ENCODE results near the gene PADI4. TPM values are rescaled to one million over a fixed set of nuclear protein-coding genes. Genes with fewer than 3 reads are reported as not detected.

The PADI4 gene
- polyA plus RNA-seq, 6 donors from 2014 or later, result 1.0 to 4.7 (median 1.9) TPM

DNA sequence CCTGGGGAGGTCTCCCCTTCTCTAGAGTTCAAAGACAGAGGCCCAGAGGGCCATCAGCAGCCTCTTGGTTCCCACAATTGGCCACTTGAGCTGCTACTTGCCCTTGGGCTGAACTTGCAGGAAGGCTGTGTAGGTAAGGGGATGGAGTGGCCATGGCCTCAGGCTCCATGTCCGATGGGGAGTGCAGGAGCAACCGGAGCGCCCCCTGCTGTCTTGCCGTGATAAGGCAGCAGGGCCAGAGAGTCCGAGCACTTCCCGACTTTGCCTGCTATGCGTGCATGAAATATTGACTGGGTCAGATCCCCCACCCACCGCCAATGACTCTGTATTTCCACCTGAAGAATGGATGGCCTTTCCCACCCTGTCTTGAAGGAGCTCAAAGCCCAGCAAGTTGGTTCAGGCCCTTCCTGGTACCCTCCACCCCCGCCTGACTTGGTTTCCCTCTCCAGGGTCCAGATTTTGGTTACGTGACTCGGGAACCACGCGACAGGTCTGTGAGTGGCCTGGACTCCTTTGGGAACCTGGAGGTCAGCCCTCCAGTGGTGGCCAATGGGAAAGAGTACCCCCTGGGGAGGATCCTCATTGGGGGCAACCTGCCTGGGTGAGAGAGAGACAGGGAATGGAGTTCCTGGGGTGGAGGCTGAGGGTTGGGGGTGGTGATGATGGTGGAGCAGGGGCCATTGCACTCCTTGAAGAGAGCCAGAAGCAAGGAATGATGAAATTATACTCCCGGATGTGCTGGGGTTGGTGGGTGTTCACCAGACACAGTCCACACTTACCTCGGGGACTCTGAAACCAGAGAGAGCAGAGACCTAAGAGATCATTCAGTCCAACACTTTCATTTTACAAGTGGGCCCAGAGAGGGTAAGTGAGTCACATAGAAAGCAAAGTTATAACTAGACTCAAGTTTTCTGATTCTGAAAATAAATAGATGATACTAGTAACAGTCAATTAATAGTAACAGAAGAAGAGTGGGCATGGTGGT is 33.5 kb upstream of the PADI4 start:
- no peaks in the 10 kb centered on the region for H3K36me3 Mint-ChIP-seq
- H3K4me3 Mint-ChIP-seq, result no peak overlapping the region
- peaks cover 9 to 24% (median 16%) of the 10 kb centered on the region in 3 donors for H3K27me3 Mint-ChIP-seq
- H3K27ac Mint-ChIP-seq, result no peak overlapping the region
- ATAC-seq (ENCODE audit: low read depth in 2 of 2) (no peak), DNase-seq (no peak)
- no peaks in the 10 kb centered on the region for H3K4me1 Mint-ChIP-seq
- H3K9me3 Mint-ChIP-seq, result no peaks in the 10 kb centered on the region

DNA sequence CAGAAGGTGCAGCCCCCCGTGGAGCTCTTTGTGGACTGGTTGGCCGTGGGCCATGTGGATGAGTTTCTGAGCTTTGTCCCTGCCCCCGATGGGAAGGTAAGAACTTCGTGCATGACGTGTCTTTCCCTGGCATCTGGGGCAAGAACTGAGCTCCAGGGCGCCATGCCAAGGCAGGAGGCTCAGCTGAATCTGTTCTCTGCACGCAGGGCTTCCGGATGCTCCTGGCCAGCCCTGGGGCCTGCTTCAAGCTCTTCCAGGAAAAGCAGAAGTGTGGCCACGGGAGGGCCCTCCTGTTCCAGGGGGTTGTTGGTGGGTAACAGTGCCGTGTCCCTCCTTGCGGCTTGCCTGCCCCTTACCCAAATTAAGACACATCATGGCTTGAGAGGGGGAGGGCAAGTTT is 31.4 kb upstream of the PADI4 start:
- no peak overlapping the region for H3K4me3 Mint-ChIP-seq
- H3K4me1 Mint-ChIP-seq, result no peaks in the 10 kb centered on the region
- H3K36me3 Mint-ChIP-seq, result no peaks in the 10 kb centered on the region
- ATAC-seq (ENCODE audit: low read depth in 2 of 2), result no peak
- peaks cover 9 to 23% (median 17%) of the 10 kb centered on the region in 3 donors for H3K27me3 Mint-ChIP-seq
- DNase-seq, result no peak
- no peak overlapping the region for H3K27ac Mint-ChIP-seq
- H3K9me3 Mint-ChIP-seq, result no peaks in the 10 kb centered on the region

DNA sequence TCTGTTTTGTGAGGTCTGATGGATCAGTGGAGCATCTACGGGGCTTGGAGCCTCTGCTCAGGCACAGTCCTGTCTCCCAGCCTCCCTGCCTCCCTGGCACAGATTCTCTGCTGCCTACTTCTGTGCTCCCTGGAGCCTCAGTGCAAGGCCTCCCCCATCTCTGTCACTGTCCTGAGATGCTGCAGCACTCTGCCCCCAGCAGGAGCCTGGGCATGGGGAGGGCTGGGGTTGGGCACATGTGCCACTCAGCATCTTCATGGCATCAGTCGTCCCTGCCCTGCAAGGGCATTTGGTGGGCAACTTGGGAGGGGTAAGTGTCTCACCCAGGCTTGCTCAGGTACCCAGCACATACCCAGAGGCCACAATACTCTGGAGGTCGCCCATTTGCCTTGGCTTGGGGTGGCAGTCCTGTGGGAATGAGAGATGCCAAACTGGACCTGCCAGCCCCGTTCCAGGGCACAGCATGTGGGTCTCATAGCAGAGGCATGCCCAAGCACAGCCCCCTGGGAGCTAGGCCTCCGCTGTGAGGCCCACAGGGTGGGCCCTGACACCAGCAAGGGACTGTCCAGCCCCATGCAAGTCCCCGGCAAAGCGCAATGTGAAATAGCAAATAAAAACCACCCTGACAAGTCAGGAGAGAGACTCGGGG is 30.4 kb upstream of the PADI4 start:
- peaks cover 8 to 10% (median 9%) of the 10 kb centered on the region in 3 donors for H3K4me1 Mint-ChIP-seq
- H3K9me3 Mint-ChIP-seq, result no peaks in the 10 kb centered on the region
- H3K36me3 Mint-ChIP-seq, result no peaks in the 10 kb centered on the region
- no peak for ATAC-seq (ENCODE audit: low read depth in 2 of 2)
- H3K4me3 Mint-ChIP-seq, result no peak overlapping the region
- H3K27me3 Mint-ChIP-seq, result peaks cover 9 to 27% (median 23%) of the 10 kb centered on the region in 3 donors
- no peak for DNase-seq
- H3K27ac Mint-ChIP-seq, result peak overlapping the region in 1 of 6 donors; percentile 58

GRCh38 chr1:17278996-17279830 is 28.8 kb upstream of the PADI4 start:
- no peak for ATAC-seq (ENCODE audit: low read depth in 2 of 2)
- no peak for DNase-seq
- Mint-ChIP-seq H3K27ac (peak overlapping the region in 1 of 6 donors; percentile 47), H3K4me3 (no peak overlapping the region), H3K36me3 (no peaks in the 10 kb centered on the region), H3K27me3 (peaks cover 9 to 38% (median 27%) of the 10 kb centered on the region in 3 donors), H3K4me1 (peaks cover 8 to 10% (median 9%) of the 10 kb centered on the region in 3 donors), H3K9me3 (no peaks in the 10 kb centered on the region)

GRCh38 chr1:17280436-17280835 is 27.6 kb upstream of the PADI4 start:
- H3K27me3 Mint-ChIP-seq, result peaks cover 7 to 31% (median 26%) of the 10 kb centered on the region in 3 donors
- no peak for ATAC-seq (ENCODE audit: low read depth in 2 of 2)
- H3K9me3 Mint-ChIP-seq, result no peaks in the 10 kb centered on the region
- H3K27ac Mint-ChIP-seq, result no peak overlapping the region
- peaks cover 8 to 10% (median 9%) of the 10 kb centered on the region in 3 donors for H3K4me1 Mint-ChIP-seq
- H3K36me3 Mint-ChIP-seq, result no peaks in the 10 kb centered on the region
- no peak overlapping the region for H3K4me3 Mint-ChIP-seq
- no peak for DNase-seq

- H3K4me3 Mint-ChIP-seq, result no peak overlapping the region
- no peaks in the 10 kb centered on the region for H3K36me3 Mint-ChIP-seq
- no peaks in the 10 kb centered on the region for H3K9me3 Mint-ChIP-seq
- DNase-seq (no peak), ATAC-seq (ENCODE audit: low read depth in 2 of 2) (no peak)
- no peak overlapping the region for H3K27ac Mint-ChIP-seq
- H3K4me1 Mint-ChIP-seq, result peaks cover 8 to 10% (median 9%) of the 10 kb centered on the region in 3 donors
- H3K27me3 Mint-ChIP-seq, result peaks cover 7 to 29% (median 24%) of the 10 kb centered on the region in 3 donors
These were observed 27.1 kb upstream of the PADI4 start for GRCh38 chr1:17280894-17281293.

- DNase-seq, result no peak
- ATAC-seq (ENCODE audit: low read depth in 2 of 2), result no peak
- H3K27me3 Mint-ChIP-seq, result peaks cover 12 to 29% (median 23%) of the 10 kb centered on the region in 3 donors
- H3K4me1 Mint-ChIP-seq, result peaks cover 8 to 10% (median 9%) of the 10 kb centered on the region in 3 donors
- H3K27ac Mint-ChIP-seq, result no peak overlapping the region
- H3K4me3 Mint-ChIP-seq, result peak overlapping the region in 1 of 8 donors; percentile 56
- no peaks in the 10 kb centered on the region for H3K36me3 Mint-ChIP-seq
- no peaks in the 10 kb centered on the region for H3K9me3 Mint-ChIP-seq
These were observed 26.2 kb upstream of the PADI4 start for GRCh38 chr1:17281775-17282181.

DNA sequence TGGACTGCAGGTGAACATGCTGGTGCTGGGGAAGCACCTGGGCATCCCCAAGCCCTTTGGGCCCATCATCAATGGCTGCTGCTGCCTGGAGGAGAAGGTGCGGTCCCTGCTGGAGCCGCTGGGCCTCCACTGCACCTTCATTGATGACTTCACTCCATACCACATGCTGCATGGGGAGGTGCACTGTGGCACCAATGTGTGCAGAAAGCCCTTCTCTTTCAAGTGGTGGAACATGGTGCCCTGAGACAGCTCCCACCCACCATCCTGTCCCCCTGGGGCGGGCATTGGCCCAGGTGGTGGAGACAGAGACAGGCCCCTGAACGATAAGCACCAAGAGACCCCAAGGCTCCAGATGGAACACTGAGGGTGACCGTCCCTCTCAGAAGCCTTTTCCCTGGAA is 25.2 kb upstream of the PADI4 start:
- H3K27ac Mint-ChIP-seq, result no peak overlapping the region
- no peaks in the 10 kb centered on the region for H3K36me3 Mint-ChIP-seq
- H3K27me3 Mint-ChIP-seq, result peaks cover 12 to 29% (median 19%) of the 10 kb centered on the region in 3 donors
- no peaks in the 10 kb centered on the region for H3K9me3 Mint-ChIP-seq
- H3K4me3 Mint-ChIP-seq, result no peak overlapping the region
- H3K4me1 Mint-ChIP-seq, result peaks cover 8 to 10% (median 9%) of the 10 kb centered on the region in 3 donors
- ATAC-seq (ENCODE audit: low read depth in 2 of 2) (no peak), DNase-seq (no peak)

DNA sequence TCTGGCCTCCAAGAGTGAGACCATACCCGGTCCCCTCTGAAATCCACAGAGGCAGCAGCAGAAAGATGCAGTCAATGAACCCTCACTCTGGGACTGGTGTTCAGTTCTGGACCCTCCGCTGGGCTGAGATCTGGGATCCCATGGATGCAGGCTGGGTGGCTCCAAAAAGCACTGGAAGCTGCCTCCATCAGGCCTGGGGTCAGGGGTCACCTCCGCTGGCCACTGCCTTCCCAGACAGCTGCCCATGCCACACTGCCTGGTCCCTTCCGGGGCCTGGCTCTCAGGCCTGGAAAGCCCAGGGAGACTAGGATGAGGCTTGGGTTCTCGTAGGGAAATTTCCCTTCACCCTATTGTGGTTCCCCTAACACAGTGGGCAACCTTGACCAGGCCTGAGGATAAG is 21.4 kb upstream of the PADI4 start:
- H3K4me1 Mint-ChIP-seq, result peaks cover 7 to 10% (median 8%) of the 10 kb centered on the region in 3 donors

DNA sequence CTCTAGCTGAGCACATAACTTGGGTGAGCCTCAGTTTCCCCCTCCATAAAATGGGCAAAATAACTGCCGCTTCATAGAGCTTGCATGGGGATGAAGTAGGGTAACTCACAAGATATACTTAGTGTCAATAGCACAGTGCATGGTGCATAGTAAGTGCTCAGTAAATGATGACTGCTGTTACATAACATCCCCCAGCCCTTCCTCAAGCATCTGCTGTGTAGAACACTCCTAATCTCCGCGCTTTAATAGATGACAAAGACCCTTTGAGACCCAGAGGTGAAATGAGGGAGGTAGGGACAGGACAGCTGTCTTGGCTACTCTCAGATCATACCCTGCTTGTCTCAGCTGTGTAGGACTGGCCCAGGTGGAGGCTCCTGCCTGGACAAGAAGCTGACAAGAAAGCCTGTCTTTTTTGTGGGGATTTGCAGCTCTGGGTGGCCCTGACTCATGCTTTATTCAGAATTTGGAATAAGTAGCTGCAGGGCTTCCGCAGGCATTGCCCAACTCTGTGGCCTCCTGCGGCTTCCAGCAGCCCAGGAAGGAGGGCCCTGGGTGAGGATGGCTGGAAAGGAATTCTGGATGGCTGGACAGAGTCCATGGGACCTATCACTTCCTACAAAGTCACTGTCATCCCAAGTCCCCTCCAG is 20.7 kb upstream of the PADI4 start:
- ATAC-seq (ENCODE audit: low read depth in 2 of 2), result no peak
- H3K4me1 Mint-ChIP-seq, result peaks cover 1 to 4% (median 2%) of the 10 kb centered on the region in 3 donors

More for the DNA sequence above, 21.4 kb upstream of the PADI4 start:
- Mint-ChIP-seq H3K4me3 (no peak overlapping the region), H3K36me3 (no peaks in the 10 kb centered on the region), H3K27ac (no peak overlapping the region), H3K27me3 (peaks cover 12 to 35% (median 19%) of the 10 kb centered on the region in 3 donors), H3K9me3 (no peaks in the 10 kb centered on the region)
- DNase-seq, result no peak
- ATAC-seq (ENCODE audit: low read depth in 2 of 2), result no peak

GRCh38 chr1:17289721-17290120 is 18.3 kb upstream of the PADI4 start:
- H3K36me3 Mint-ChIP-seq, result no peaks in the 10 kb centered on the region
- no peaks in the 10 kb centered on the region for H3K9me3 Mint-ChIP-seq
- ATAC-seq (ENCODE audit: low read depth in 2 of 2) (no peak), DNase-seq (no peak)
- no peaks in the 10 kb centered on the region for H3K4me1 Mint-ChIP-seq
- peaks cover 15 to 31% (median 26%) of the 10 kb centered on the region in 3 donors for H3K27me3 Mint-ChIP-seq
- no peak overlapping the region for H3K4me3 Mint-ChIP-seq
- no peak overlapping the region for H3K27ac Mint-ChIP-seq

More for the DNA sequence above, 20.7 kb upstream of the PADI4 start:
- Mint-ChIP-seq H3K27ac (no peak overlapping the region), H3K9me3 (no peaks in the 10 kb centered on the region), H3K4me3 (no peak overlapping the region), H3K36me3 (no peaks in the 10 kb centered on the region), H3K27me3 (peaks cover 12 to 29% (median 19%) of the 10 kb centered on the region in 3 donors)
- DNase-seq, result no peak

GRCh38 chr1:17290553-17290952 is 17.4 kb upstream of the PADI4 start:
- no peak for ATAC-seq (ENCODE audit: low read depth in 2 of 2)

More at GRCh38 chr1:17290553-17290952, 17.4 kb upstream of the PADI4 start:
- no peak for DNase-seq
- H3K36me3 Mint-ChIP-seq, result no peaks in the 10 kb centered on the region
- no peak overlapping the region for H3K27ac Mint-ChIP-seq
- H3K27me3 Mint-ChIP-seq, result peaks cover 15 to 26% (median 26%) of the 10 kb centered on the region in 3 donors
- no peaks in the 10 kb centered on the region for H3K9me3 Mint-ChIP-seq
- no peak overlapping the region for H3K4me3 Mint-ChIP-seq
- H3K4me1 Mint-ChIP-seq, result no peaks in the 10 kb centered on the region
